Right lobe of liver (tissue), 6 donors: Measurements from ENCODE around the gene SRP14. TPM values are rescaled to one million over a fixed set of nuclear protein-coding genes. Genes with fewer than 3 reads are reported as not detected.

Experiments used
- ATAC-seq, 4 donors: fragments of 200-7000 bp; cut with Tn5 transposase; one replicate each; pipeline ENCODE4 v1.9.1; 2020; ENCODE audit warnings: mild to moderate bottlenecking in 4 of 4, moderate library complexity in 4 of 4
- DNase-seq, 3 donors: peaks; one replicate each; pipeline ENCODE4 v3.0.0-alpha.2; 2020
- H3K27ac ChIP-seq, 3 donors: fragments of 200-600 bp; one replicate each; pipeline ENCODE4 v1.8.0; 2022
- H3K27me3 ChIP-seq, 2 donors: fragments of 200-600 bp; one replicate each; pipeline ENCODE4 v1.8.0; 2022
- H3K36me3 ChIP-seq, 4 donors: fragments of 200-600 bp; sonication (generic) in 1 of 4; one replicate each; pipeline versions ENCODE4 v1.5.1 to v1.8.0; 2017 to 2022; ENCODE audit warnings: control low read depth in 1 of 4
- H3K4me1 ChIP-seq, 4 donors: fragments of 200-600 bp; sonication (generic) in 1 of 4; one replicate each; pipeline versions ENCODE4 v1.5.1 to v1.8.0; 2017 to 2022; ENCODE audit warnings: control low read depth in 1 of 4
- H3K4me3 ChIP-seq, 3 donors: fragments of 200-600 bp; one replicate each; pipeline ENCODE4 v1.8.0; 2022
- H3K9me3 ChIP-seq, 4 donors: fragments of 200-600 bp; sonication (generic) in 1 of 4; one replicate each; pipeline versions ENCODE4 v1.5.1 to v1.8.0; 2017 to 2022; ENCODE audit warnings: control low read depth in 1 of 4
- CTCF ChIP-seq, 4 donors: fragments of 200-600 bp in 3 of 4; fragments of 450-650 bp in 1 of 4; IDR thresholded peaks; one replicate each; pipeline versions ENCODE4 v1.5.1 to v1.8.0; 2016 to 2022; ENCODE audit warnings: antibody characterized with exemption in 4 of 4, mild to moderate bottlenecking in 2 of 4
- POLR2A ChIP-seq: fragments of 450-650 bp; IDR thresholded peaks from one replicate; pipeline ENCODE4 v1.6.1; 2017; ENCODE audit warnings: antibody characterized with exemption, mild to moderate bottlenecking
- WGBS: methylation state at CpG from one replicate; pipeline ENCODE4 v1.1.6; 2018; ENCODE audit warnings: low coverage, low lambda C conversion rate; ENCODE audit not compliant: insufficient coverage; ENCODE audit errors: missing lambda C conversion rate; 5-methylcytosine and 5-hydroxymethylcytosine counted together
- intact Hi-C, 2 donors: fragments of 100-400 bp; cut with DNase I; formaldehyde crosslinking; loops; one replicate each; pipeline versions ENCODE4 v1.11.2 to v1.14.1; 2022
- total RNA-seq, 6 experiments: library from RNA; depleted of rRNA in 2 of 6; stranded (reverse); fragments of >200 nt in 2 of 6; fragmentation: NEBNext Ultra II Directional in 3 of 6; extraction: Animal tissue kit (Norgen Biotek cat#: 25700) in 3 of 6; gene quantifications; one replicate each; pipeline versions ENCODE4 v1.1.0 to v1.2.4, GENCODE V29; 2016 to 2023
- donor health status: DM: no; HTN: yes; CAD: no.
- donor health status: DM: no; HTN: no; CAD: no.
- donor health status: DM: no; HTN: no; CAD: no.
- donor health status: DM: no; HTN: yes; CAD: no.
- donor health status: DM: no; HTN: yes; CAD: no.

Gene SRP14
- total RNA-seq, 6 experiments from 2014 or later, result 57.9 to 277 (median 81.0) TPM

GRCh38 chr15:40084650-40085049 is 45.7 kb upstream of the SRP14 start:
- intact Hi-C loops, result no loop called here
- Histone ChIP-seq H3K36me3 (no peaks in the 10 kb centered on the region), H3K27ac (no peak overlapping the region), H3K4me1 (peaks cover 0 to 49% (median 30%) of the 10 kb centered on the region in 4 donors), H3K27me3 (no peaks in the 10 kb centered on the region), H3K9me3 (no peaks in the 10 kb centered on the region), H3K4me3 (no peak overlapping the region)
- ATAC-seq (no peak), DNase-seq (no peak)
- TF ChIP-seq CTCF (IDR thresholded peaks at IDR 0.05), result no peak
- TF ChIP-seq POLR2A, result no peak
- 96% methylated on average over 9 of the region's 9 CpGs for WGBS

GRCh38 chr15:40082195-40082883 is 43.4 kb upstream of the SRP14 start:
- Histone ChIP-seq H3K27ac (peak overlapping the region; percentile 7 to 82 (median 33)), H3K27me3 (no peaks in the 10 kb centered on the region), H3K4me1 (peaks cover 0 to 31% (median 20%) of the 10 kb centered on the region in 4 donors), H3K9me3 (no peaks in the 10 kb centered on the region), H3K4me3 (peak overlapping the region in 1 of 3 donors; percentile 23), H3K36me3 (no peaks in the 10 kb centered on the region)
- intact Hi-C loops, result no loop called here
- TF ChIP-seq POLR2A (no peak), CTCF (IDR thresholded peaks at IDR 0.05) (no peak)
- peak; percentile 64 to 73 (median 66) for ATAC-seq
- WGBS, result 13% methylated on average over 4 of the region's 12 CpGs
- peak in 1 of 3 donors; percentile 61 for DNase-seq

- Histone ChIP-seq H3K27ac (peak overlapping the region; percentile 48 to 82 (median 63)), H3K36me3 (no peaks in the 10 kb centered on the region), H3K4me3 (peak overlapping the region; percentile 0 to 23 (median 19)), H3K4me1 (peaks cover 0 to 31% (median 20%) of the 10 kb centered on the region in 4 donors), H3K9me3 (no peaks in the 10 kb centered on the region), H3K27me3 (no peaks in the 10 kb centered on the region)
- ATAC-seq (peak; percentile 80 to 87 (median 84)), DNase-seq (peak; percentile 69 to 77 (median 73))
- TF ChIP-seq CTCF (IDR thresholded peaks at IDR 0.05) (no peak), POLR2A (no peak)
- WGBS, result 0% methylated on average over 8 of the region's 12 CpGs
- intact Hi-C loops, result no loop called here
These were observed 42.8 kb upstream of the SRP14 start for GRCh38 chr15:40081691-40082194.

GRCh38 chr15:40080847-40081246 is 41.9 kb upstream of the SRP14 start:
- no peaks in the 10 kb centered on the region for H3K9me3 ChIP-seq
- peaks cover 0 to 31% (median 20%) of the 10 kb centered on the region in 4 donors for H3K4me1 ChIP-seq
- peak overlapping the region in 1 of 3 donors; percentile 0 for H3K4me3 ChIP-seq
- no peak for DNase-seq
- TF ChIP-seq POLR2A, result no peak
- TF ChIP-seq CTCF (IDR thresholded peaks at IDR 0.05), result no peak
- H3K27ac ChIP-seq, result peak overlapping the region; percentile 48 to 82 (median 63)
- H3K36me3 ChIP-seq, result no peaks in the 10 kb centered on the region
- 24% methylated on average over 5 of the region's 5 CpGs for WGBS
- intact Hi-C loops, result no loop called here
- no peaks in the 10 kb centered on the region for H3K27me3 ChIP-seq
- ATAC-seq, result no peak
